DMS153 treated with DMSO at 0.1 percent for 48 hours (cell line): ENCODE data around the gene RBPJL.
A peak's percentile ranks its signal among the peaks of the same experiment; 100 is the strongest.

Experiments used
- DNase-seq: peaks from one replicate; lab custom pipeline; 2025; ENCODE audit not compliant: unreplicated experiment; lab: John Stamatoyannopoulos, UW

Gene RBPJL

DNA sequence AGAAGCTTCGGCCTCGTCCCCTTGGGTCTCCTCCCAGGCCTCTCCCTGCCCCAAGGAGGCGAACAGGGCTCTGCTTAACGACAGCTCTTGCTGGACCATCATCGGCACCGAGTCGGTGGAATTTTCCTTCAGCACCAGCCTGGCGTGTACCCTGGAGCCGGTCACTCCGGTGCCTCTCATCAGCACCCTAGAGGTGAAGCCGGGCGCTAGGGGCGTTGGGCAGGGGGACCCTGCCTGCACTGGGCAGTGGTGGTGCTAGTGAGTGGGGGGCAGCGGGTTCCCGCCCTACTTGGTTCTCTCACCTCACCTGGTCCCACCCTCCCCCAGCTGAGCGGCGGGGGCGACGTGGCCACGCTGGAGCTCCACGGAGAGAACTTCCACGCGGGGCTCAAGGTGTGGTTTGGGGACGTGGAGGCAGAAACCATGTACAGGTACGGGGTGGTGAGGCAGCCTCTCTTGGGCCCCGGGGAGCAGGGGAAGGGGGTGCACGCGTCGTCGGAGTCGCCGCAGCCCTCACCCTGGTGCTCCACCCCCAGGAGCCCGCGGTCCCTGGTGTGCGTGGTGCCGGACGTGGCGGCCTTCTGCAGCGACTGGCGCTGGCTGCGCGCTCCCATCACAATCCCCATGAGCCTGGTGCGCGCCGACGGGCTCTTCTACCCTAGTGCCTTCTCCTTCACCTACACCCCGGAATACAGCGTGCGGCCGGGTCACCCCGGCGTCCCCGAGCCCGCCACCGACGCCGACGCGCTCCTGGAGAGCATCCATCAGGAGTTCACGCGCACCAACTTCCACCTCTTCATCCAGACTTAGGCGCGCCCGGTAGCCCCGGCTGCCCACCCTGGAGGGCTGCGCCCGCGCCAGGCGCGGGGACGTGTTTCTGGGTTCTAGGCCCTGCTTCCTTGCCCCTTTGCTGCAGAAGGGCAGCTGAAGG lies 9.8 kb downstream of the RBPJL start:
- DNase-seq = no peak

DNA sequence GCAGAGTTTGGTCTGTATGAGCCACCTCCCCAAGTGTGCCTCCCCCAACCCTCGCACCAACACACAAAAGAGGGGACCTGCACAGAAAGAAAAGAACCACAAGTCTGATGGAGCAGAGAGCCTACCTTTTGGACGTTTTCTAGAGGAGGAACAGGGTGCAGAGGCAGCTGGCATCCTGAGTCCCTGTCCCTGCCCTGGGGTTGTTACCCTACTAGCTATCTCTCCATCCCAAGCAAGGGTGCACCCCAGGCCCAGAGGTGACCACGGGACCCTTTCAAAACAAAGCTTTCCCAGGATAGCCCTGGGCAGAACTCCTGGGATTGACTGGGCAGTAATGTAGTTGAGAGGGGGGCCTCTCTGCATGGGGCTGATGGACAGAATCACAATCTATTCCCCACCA lies 11.2 kb downstream of the RBPJL start:
- DNase-seq = no peak

DNA sequence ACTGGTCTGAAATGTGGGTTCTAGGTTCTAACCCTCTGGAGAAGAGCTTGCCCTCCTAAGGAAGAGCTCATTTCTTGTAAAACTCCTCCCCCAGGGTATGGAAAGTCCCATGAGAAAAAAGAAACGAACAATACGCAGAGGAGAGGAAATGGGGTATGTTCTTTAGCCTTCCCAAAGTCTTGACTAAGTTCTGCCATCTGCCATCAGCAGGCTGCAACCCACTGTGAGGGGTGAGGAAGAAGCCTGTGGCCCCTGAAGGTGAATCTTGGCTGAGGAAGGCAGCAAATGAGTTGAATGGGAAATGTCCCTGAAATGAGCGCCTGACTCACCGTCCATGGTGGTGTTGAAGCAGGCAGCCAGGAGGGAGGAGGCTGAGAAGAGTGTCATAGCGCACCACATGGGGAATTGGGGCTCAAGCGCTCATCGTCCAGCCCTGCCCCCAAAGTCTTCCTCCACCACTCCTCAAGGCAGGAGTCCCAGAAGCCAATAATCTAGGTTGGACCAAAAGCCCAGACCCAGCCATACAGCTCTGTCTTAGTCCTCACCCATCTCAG lies 11.8 kb downstream of the RBPJL start:
- DNase-seq = no peak

DNA sequence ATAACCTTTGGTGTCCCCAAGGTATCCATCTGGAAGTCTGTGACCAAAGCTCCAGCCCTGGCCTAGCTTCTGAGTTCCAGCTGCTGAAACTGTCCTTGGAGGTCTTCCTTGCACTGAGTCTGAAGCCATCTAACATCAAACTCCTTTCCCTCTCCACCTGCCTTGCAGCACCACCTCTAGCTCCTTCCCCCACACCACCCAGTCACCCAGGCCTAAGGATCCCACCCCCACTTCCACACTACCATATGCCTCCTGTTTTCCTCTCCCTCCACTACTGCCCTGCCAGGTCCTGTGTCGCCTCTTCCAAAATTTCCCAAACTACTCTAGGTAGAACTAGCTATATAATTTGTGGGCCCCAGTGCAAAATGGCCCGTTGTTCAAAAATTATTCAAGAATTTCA lies 12.3 kb downstream of the RBPJL start:
- no peak for DNase-seq

DNA sequence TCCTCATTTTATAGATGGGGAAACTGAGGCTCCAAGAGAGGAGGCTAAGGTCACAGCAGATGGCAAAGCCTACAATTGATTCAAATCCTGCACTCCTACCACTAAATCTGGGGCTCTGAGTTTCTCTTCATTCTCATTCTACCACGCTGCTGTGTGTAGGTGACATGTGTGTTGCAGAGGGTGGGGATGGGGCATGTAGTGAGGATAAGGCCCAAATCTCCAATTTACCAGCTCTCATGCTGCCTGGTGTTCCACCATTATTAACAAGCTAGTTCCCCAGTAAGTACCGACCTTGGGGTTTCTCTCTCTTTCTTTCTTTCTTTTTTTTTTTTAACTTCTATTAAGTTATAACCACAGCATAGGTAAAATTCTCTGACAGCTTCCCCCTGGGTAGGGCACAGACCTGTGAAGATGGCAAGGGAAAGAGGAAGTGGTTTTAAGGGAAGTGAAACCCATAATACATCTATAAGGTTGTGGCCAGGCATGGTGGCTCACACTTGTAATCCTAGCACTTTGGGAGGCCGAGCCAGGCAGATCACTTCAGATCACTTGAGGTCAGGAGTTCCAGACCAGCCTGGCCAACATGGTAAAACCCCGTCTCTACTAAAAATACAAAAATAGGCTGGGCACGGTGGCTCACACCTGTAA lies 14.4 kb downstream of the RBPJL start:
- no peak for DNase-seq

DNA sequence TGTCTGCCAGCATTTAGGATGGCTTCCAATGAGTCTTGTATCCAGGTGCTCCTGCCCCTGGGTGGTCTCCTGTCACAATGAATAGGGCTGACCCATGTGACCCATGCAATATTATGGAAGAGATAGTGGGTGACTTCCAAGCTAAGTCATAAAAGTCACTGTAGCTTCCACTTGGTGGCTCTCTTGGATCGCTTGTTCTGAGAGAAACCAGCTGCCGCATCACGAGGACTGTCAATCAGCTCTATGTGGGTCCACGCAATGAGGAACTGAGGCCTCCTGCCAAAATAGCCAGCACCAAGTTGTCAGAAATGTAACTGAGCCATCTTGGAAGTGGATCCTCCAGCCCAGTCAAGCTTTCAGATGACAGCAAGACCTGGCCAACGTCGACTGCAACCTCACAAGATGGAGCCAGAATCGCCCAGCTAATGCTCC lies 16.3 kb downstream of the RBPJL start:
- DNase-seq = peak; percentile 52

DNA sequence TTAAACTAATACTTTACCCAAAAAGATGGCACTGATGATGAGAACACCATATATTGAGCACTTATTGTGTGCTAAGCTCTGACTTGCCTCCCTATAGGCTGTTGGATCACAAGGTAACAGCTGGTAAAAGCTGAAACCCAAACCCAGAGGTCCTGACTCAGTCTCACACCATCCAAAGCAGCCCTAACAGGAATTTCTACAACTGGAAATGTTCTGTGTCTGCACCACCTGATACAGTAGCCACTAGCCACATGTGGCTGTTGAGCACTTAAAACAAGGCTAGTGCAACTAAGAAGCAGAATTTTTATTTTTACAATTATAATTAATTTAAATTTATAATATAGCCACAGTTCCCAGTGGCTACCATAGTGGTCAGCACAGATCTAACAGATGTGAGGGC lies 17.1 kb downstream of the RBPJL start:
- no peak for DNase-seq

DNA sequence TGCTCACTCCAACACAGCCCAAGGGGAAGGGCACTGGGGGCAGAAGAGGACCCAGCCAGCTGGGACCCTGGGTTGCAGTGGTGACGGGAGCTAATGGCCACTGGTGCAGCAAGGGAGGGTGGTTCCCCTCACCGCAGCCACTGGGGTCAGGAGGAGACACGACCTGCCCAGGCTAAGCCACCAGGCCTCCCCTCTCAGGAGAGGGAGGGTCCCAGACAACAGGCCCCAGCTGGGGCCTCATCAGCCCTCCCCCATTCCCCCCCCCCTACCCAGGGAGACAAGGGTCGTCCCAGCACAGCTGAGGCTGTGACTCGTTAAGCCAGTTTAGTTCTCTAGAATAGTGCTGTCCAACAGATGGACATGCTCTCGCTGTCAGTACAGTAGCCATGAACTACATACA lies 18.7 kb downstream of the RBPJL start:
- DNase-seq = no peak

DNA sequence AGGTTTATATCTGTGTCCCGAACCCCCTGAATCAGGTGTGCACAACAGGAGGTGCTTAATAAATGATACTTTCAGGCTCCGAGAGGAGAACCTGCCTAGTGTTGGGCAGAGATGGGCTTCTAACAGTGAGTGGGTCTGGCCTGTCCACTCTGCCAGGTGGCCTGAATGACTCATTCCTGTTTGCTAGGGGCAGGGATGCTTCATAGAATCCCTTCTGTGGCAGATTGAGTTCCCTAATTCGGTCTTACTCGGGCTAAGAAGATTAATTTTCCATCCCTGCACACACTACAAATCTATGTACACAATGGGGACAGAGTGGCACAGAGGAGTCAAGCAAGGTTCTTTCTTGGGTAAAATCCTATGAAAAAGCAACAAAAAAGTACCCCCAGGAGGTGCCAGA lies 21.8 kb downstream of the RBPJL start:
- DNase-seq = no peak

DNA sequence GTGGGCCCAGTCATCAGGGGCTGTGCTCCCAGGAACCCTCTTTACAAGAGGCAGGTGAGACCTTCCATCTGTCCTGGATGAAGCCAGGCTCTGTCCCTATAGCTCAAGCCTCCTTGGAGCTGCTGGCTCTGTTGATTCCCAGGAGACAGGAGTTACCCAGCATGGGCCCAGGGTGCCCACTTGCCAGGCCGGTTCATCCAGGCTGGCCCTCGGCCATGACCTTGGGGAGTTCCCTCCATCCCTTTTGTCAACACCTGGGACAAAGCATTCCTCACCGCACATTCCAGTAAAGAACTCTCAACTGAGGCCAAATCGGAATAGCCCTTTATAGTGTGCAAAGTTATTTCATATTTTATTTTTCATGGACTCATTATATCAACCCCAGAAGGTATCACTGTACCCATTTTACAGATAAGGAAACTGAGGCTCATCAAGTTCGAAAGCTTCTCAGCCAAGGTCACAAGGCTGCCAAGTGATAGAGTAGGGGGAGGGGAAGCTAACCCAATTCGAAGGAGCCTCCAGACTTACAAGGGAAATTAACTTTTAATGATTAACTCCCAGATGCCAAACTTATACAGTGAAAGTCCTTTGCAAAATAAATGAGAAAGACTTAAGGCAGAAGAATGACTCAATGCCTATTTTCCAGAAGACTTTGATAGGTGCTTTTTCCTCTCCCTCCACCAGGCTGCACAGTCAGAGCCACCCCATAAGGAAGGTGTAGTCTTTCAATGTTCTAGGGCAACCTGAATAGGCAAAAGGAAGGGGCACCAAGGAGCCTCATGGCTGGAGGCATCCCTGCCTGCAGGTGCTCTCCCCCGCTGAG lies 23.1 kb downstream of the RBPJL start:
- no peak for DNase-seq

DNA sequence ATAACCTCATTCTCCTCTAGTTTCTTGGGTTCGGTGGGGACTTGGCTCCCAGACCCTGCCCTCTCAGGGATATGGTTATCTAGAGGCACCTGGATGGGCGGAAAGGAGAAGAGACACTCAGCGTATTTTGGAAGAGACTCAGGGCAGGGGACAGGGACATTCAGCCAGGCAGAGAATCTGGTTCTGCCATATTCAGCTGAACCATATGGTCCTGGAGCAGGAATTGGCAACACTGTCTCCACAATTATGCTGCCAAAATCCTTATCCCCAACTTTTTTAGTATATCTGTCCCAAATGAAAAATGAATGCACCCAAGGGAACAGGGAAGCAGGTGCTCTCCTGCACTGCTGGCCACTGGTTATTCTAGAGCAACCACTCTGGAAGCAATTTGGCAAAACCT lies 23.8 kb downstream of the RBPJL start:
- DNase-seq = no peak

DNA sequence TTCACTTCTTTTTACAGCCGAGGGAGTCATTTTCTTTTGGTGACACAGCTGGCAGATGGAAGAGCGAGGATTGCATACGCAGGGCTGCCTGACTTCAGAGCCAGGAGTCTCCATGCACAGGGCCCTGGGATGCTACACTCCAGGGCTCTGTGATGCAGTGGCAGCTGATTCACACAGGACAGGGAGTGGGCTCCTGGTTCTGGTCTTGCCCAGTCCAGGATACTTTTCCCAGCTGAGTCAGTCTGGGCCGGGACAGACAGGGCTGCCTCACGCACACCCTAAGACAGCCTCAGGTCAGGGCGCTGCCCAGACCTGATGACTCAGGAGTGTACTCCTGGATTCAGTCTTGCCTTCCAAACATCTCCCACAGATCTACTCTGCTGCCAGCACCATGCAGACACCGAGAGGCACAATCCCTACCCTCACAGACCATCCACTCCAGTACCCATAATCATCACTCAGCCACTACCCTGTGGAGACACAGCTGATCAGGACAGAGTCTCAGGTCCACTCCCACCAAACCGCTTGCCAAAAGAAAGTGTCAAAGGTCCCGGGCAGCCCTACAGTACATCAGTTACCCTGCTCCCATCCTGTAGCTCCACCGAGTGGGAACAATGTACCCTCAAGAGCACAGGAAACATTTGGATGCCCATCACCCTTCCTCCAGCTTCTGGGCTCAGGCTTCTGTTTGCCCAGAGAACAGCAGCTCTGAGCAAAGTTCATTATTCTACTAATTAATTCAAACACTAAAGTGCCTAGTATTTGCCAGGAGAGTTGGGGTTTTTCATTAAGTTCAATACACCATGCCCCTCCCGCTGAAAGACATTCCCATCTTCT lies 30.1 kb downstream of the RBPJL start:
- no peak for DNase-seq

DNA sequence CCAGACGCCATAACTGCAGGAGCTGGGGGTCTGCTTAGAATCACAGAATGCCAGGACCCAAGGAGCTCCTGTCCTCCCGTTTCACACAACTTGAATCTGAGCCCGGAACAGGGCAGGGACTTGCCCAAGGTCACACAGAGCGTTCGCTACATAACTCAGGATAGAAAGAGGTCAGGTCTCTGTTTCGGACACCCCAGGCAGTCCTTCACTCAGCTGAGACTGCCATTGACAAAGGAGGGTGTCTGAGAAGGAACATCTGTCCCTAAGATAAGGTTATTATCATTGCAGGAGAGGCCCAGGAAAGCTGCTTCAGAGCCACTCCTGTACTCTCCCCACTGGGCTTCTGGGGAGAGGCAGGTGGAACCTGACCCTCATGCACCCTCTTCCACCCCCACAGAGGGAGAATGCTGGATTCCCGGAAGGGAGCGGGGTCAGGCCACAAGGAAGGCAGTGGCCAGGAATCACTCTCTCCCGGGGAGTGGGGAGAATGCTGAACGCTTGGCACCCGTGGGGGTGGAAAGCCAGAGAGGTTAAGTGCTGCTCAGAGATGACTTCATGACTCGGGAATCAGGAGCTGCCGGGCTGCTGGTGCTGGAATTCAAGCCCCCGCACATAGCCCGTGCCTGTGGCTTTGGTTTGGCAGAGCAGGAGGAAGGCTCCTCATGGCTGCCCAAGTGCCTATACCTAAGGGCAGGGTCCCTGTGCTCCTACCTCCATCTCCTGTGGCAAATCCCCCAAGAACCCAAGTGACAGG lies 30.9 kb downstream of the RBPJL start:
- no peak for DNase-seq

DNA sequence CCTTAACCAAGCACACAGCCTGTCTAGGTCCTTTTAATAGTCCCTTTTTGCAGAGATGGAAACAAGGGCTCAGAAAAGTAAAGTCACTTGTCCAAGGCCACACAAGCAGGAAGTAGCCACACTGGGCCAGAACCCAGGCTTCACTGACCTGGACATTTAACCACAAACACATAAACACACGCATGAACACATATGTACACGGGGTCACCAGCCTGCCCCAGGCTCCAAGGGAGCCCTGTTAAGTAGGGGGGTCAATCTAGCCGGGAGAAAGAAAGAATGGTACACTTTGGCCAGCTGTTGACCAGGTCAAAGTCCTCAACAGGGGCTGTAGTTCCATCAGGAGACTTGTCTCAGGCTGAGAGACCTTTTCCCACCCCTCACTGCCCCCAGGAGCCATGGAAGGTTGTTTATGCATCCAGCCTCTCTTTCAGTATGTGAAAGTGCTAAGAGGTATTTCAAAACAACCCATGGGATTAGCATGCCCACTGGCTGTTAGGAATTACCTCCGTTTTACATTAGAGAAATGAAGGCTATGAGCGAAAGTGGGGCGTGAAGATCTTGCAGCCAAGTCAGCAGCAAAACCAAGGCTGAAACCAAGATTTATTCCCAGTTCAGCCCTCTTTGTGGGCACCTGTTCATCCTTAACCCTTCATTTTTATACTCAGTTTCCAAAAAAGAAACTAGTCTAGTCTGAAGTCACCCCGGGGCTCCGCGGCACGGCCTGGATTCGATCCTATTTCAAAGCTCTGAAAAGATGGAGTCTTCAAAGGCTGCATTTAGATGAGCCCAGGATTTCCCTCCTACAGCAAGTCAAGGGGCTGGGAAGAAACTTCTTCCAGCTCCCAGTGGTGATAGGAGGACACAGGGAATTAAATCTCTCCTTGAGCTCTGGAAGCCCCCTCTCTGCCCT lies 31.7 kb downstream of the RBPJL start:
- no peak for DNase-seq

DNA sequence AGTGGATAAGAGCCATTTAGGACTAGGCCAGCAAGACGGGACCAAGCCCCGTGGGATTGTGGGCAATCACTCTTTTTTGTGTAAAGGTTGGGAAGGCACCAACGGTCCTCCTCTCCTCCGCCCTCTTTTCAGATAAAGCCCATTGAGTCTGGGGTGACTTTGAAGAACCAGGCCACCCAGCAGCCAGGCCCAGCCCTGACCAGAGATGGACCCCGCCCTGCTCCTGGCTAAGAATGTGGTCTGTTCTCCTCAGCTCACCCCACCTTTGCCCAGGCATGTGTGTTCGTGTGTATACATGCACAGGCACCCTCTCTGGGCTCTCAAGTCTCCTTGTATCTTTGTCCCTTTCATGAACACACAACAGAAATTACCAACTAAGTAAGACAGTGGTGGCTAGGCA lies 32.4 kb downstream of the RBPJL start:
- DNase-seq = no peak

DNA sequence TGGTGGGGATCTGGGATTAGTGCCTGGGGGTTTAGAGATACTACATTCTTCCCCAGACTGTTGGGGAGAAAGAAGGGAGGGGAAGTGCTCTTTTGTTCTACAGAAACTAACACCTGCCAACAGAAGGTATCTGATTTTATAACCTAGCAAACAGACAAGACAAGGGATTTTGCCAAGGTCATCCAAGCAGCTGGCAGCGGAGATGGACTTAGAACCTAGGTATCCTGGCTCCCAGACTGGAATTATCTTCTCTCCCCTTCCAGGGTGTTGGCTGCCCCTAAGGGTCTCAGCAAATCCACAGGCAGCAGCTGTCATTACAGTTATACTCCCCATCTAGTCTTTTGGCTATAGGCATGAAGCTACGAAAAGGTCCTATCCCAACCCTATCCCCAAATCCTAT lies 33.2 kb downstream of the RBPJL start:
- no peak for DNase-seq

DNA sequence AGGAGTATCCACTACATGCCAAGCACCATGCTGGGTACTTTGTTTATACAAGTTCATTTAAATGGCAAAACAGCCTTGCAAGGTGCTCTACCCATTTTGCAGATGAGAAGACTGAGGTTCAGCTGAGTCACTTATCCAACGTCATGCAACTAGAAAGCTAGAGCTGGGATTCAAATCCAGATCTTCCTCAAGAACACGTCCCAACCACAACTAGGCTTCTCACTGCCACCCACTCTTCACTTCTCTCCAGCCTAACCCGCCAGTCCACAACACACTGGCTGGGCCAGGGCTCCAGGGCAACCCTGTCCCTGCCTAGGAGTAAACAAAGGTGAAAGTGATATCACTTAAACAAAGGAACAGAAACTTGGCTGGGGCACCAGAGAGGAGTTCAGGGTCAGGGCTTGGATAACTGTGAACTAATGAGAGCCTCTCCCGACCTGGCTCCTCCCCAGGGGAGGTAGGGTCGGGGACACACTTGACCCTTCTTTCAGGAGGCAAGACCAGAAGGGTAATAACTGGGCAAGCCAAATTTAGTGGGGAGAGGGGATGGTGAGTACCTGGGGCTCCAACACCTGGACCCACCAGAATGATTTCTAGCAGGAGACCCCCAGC lies 33.7 kb downstream of the RBPJL start:
- no peak for DNase-seq

DNA sequence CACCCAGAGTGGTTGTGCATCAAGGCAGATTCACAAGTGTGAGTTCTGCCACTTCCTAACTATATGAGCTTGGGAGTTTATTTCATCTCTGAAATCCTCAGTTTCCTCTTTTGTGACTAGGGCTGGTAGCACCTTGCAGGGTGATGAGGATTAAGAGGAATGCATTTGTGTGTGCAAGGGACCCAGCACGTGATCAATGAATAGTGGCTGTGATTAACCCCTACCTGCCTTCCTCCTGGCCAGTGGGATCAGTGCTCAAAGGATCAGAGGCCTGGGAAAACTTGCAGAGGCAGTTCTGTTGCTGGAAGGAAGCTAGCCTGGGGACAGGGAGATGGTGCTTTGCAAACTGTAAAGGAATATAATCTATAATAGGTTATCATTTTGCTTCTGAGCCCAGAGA lies 34.3 kb downstream of the RBPJL start:
- no peak for DNase-seq
